Keratinocyte (primary cell): ENCODE data around the gene SUFU.

ENCODE experiments used
- EZH2 ChIP-seq: IDR thresholded peaks from one replicate; pipeline ENCODE4 v1.6.1; 2012; ENCODE audit warnings: inconsistent platforms, mild to moderate bottlenecking, low read length, moderate library complexity
- TF ChIP-seq, protein P1 (sequence below), 3 experiments: IDR thresholded peaks in 1 of 3; conservative IDR thresholded peaks in 1 of 3; optimal IDR thresholded peaks in 1 of 3; 2 replicates in 2 of 3; 3 replicates in 1 of 3; pipeline versions ENCODE3 to v1.5.1; 2011; ENCODE audit warnings: low read length in 3 of 3, mild to moderate bottlenecking in 3 of 3, moderate library complexity in 2 of 3, control low read depth in 1 of 3, inconsistent platforms in 1 of 3; ENCODE audit not compliant: insufficient read depth in 2 of 3; ENCODE audit errors: extremely low read depth in 1 of 3

DNA sequence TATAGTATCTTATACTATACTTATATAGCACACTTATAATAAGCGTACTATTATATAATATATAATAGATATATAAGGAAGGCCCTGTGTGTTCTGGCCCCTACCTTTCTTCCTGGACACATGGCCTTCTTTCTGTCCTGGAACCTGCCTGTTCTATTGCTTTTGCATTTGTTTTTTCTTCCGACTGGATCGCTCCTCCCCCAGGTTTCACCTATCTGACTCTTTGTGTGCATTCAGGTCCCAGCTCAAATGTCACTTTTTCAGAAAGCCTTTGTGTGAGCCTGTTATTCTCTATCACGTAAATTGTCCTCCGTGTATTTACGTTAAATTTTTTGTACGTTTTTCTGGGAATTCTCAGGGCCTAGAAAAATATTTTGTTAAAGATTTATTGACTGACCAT, 137.6 kb downstream of the SUFU start:
- TF ChIP-seq, protein P1, sequence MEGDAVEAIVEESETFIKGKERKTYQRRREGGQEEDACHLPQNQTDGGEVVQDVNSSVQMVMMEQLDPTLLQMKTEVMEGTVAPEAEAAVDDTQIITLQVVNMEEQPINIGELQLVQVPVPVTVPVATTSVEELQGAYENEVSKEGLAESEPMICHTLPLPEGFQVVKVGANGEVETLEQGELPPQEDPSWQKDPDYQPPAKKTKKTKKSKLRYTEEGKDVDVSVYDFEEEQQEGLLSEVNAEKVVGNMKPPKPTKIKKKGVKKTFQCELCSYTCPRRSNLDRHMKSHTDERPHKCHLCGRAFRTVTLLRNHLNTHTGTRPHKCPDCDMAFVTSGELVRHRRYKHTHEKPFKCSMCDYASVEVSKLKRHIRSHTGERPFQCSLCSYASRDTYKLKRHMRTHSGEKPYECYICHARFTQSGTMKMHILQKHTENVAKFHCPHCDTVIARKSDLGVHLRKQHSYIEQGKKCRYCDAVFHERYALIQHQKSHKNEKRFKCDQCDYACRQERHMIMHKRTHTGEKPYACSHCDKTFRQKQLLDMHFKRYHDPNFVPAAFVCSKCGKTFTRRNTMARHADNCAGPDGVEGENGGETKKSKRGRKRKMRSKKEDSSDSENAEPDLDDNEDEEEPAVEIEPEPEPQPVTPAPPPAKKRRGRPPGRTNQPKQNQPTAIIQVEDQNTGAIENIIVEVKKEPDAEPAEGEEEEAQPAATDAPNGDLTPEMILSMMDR (optimal IDR thresholded peaks at IDR 0.05 in 1 of 3, IDR thresholded peaks at IDR 0.05 in 1 of 3, conservative IDR thresholded peaks at IDR 0.05 in 1 of 3; ENCODE audit: extremely low read depth in 1 of 3, insufficient read depth in 2 of 3, low read length in 3 of 3) = no peak
- TF ChIP-seq EZH2 = no peak
